Measurements from ENCODE around the gene ATP2A2. TPM values are rescaled to one million over a fixed set of nuclear protein-coding genes. Genes with fewer than 3 reads are reported as not detected.
"Not testable (repeated sequence)": the region's sequence is repeated elsewhere in the genome, so short reads cannot be mapped to it uniquely, and the experiment has no call there.

Gene ATP2A2
- total and polyA plus RNA-seq, 2 experiments from 2014 or later = 47.2 to 225 TPM

DNA sequence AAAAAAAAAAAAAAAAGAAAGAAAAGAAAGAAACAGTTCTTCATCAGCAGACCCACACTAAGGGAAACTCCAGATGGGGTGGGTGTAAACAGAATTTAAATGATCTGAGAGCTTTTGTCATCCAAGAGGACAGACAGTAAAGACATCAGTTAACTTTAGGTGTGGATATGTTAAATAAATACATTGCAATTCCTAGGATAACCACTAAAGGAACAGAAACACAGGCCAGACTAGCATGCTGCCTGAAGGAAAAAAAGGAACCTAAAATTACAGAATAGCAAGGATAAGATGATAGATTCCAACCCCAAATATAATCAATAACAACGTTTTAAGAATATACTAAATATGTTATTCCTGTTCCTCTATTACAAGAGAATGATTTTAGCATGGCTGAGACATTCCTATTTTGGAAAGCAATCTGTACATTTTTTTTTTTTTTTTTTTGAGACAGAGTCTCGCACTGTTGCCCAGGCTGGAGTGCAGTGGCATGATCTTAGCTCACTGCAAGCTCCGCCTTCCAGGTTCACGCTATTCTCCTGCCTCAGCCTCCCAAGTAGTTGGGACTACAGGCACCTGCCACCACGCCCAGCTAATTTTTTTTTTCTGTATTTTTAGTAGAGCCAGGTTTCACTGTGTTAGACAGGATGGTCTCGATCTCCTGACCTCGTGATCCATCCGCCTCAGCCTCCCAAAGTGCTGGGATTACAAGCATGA lies 77.5 kb downstream of the ATP2A2 start:
- peak; percentile 43 for DNase-seq (ENCODE audit: low spot score)
- not testable (repeated sequence) for H3K79me2 ChIP-seq (replicated peaks; ENCODE audit: insufficient read depth); H3K27me3 Mint-ChIP-seq (ENCODE audit: insufficient read depth, low read depth, poor library complexity); H3K9me2 ChIP-seq (ENCODE audit: insufficient read depth); H3K4me2 ChIP-seq; H3F3A ChIP-seq (replicated peaks; ENCODE audit: low read depth); H3K36me3 Mint-ChIP-seq (ENCODE audit: low read depth); H3K27ac Mint-ChIP-seq; H3K27ac ChIP-seq (ENCODE audit: low read depth); H3K9me3 Mint-ChIP-seq; H3K4me1 ChIP-seq (ENCODE audit: insufficient read depth); H3K4me3 ChIP-seq; H3K36me3 ChIP-seq (ENCODE audit: insufficient read depth); H3K27me3 ChIP-seq (ENCODE audit: insufficient read depth); H3K4me1 Mint-ChIP-seq; H4K20me1 ChIP-seq (replicated peaks; ENCODE audit: insufficient read depth); H2AFZ ChIP-seq; H3K4me3 Mint-ChIP-seq
- ATAC-seq = peak; percentile 41
- TF ChIP-seq, protein P1, sequence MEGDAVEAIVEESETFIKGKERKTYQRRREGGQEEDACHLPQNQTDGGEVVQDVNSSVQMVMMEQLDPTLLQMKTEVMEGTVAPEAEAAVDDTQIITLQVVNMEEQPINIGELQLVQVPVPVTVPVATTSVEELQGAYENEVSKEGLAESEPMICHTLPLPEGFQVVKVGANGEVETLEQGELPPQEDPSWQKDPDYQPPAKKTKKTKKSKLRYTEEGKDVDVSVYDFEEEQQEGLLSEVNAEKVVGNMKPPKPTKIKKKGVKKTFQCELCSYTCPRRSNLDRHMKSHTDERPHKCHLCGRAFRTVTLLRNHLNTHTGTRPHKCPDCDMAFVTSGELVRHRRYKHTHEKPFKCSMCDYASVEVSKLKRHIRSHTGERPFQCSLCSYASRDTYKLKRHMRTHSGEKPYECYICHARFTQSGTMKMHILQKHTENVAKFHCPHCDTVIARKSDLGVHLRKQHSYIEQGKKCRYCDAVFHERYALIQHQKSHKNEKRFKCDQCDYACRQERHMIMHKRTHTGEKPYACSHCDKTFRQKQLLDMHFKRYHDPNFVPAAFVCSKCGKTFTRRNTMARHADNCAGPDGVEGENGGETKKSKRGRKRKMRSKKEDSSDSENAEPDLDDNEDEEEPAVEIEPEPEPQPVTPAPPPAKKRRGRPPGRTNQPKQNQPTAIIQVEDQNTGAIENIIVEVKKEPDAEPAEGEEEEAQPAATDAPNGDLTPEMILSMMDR (conservative IDR thresholded peaks at IDR 0.05; ENCODE audit: low read depth in 2 of 2) = peak in 1 of 2 experiments; percentile 32; a peak in 2 of 4 replicates

- no peaks in the 10 kb centered on the region for H3K4me1 Mint-ChIP-seq
- ATAC-seq = no peak
- TF ChIP-seq EZH2phosphoT487 (IDR thresholded peaks at IDR 0.05; ENCODE audit: unreplicated experiment) = no peak
- TF ChIP-seq CREB1 (CRISPR knock-in tag; IDR thresholded peaks at IDR 0.05; ENCODE audit: low read depth) = no peak
- no peak for TF ChIP-seq ZNF331 (CRISPR knock-in tag; IDR thresholded peaks at IDR 0.05; ENCODE audit: low read depth)
- no peak for TF ChIP-seq ZNF114 (CRISPR knock-in tag; IDR thresholded peaks at IDR 0.05)
- no peak for TF ChIP-seq STAT1 (IDR thresholded peaks at IDR 0.05; ENCODE audit: unreplicated experiment)
- TF ChIP-seq POLR2AphosphoS5 (IDR thresholded peaks at IDR 0.05; ENCODE audit: low read depth) = no peak
- TF ChIP-seq, protein P2, sequence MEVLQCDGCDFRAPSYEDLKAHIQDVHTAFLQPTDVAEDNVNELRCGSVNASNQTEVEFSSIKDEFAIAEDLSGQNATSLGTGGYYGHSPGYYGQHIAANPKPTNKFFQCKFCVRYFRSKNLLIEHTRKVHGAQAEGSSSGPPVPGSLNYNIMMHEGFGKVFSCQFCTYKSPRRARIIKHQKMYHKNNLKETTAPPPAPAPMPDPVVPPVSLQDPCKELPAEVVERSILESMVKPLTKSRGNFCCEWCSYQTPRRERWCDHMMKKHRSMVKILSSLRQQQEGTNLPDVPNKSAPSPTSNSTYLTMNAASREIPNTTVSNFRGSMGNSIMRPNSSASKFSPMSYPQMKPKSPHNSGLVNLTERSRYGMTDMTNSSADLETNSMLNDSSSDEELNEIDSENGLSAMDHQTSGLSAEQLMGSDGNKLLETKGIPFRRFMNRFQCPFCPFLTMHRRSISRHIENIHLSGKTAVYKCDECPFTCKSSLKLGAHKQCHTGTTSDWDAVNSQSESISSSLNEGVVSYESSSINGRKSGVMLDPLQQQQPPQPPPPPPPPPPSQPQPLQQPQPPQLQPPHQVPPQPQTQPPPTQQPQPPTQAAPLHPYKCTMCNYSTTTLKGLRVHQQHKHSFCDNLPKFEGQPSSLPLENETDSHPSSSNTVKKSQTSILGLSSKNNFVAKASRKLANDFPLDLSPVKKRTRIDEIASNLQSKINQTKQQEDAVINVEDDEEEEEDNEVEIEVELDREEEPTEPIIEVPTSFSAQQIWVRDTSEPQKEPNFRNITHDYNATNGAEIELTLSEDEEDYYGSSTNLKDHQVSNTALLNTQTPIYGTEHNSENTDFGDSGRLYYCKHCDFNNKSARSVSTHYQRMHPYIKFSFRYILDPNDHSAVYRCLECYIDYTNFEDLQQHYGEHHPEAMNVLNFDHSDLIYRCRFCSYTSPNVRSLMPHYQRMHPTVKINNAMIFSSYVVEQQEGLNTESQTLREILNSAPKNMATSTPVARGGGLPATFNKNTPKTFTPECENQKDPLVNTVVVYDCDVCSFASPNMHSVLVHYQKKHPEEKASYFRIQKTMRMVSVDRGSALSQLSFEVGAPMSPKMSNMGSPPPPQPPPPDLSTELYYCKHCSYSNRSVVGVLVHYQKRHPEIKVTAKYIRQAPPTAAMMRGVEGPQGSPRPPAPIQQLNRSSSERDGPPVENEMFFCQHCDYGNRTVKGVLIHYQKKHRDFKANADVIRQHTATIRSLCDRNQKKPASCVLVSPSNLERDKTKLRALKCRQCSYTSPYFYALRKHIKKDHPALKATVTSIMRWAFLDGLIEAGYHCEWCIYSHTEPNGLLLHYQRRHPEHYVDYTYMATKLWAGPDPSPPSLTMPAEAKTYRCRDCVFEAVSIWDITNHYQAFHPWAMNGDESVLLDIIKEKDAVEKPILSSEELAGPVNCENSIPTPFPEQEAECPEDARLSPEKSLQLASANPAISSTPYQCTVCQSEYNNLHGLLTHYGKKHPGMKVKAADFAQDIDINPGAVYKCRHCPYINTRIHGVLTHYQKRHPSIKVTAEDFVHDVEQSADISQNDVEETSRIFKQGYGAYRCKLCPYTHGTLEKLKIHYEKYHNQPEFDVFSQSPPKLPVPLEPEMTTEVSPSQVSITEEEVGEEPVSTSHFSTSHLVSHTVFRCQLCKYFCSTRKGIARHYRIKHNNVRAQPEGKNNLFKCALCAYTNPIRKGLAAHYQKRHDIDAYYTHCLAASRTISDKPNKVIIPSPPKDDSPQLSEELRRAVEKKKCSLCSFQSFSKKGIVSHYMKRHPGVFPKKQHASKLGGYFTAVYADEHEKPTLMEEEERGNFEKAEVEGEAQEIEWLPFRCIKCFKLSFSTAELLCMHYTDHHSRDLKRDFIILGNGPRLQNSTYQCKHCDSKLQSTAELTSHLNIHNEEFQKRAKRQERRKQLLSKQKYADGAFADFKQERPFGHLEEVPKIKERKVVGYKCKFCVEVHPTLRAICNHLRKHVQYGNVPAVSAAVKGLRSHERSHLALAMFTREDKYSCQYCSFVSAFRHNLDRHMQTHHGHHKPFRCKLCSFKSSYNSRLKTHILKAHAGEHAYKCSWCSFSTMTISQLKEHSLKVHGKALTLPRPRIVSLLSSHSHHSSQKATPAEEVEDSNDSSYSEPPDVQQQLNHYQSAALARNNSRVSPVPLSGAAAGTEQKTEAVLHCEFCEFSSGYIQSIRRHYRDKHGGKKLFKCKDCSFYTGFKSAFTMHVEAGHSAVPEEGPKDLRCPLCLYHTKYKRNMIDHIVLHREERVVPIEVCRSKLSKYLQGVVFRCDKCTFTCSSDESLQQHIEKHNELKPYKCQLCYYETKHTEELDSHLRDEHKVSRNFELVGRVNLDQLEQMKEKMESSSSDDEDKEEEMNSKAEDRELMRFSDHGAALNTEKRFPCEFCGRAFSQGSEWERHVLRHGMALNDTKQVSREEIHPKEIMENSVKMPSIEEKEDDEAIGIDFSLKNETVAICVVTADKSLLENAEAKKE (CRISPR knock-in tag; IDR thresholded peaks at IDR 0.05) = no peak
- no peak for TF ChIP-seq ETS1 (IDR thresholded peaks at IDR 0.05)
- TF ChIP-seq JUNB (IDR thresholded peaks at IDR 0.05; ENCODE audit: unreplicated experiment) = no peak
- TF ChIP-seq, protein P1 (conservative IDR thresholded peaks at IDR 0.05; ENCODE audit: low read depth in 2 of 2) = no peak
Observed at GRCh38 chr12:110361216-110361615, 80.2 kb downstream of the ATP2A2 start.

More at GRCh38 chr12:110361216-110361615, 80.2 kb downstream of the ATP2A2 start:
- Histone ChIP-seq H3K4me2 (no peak overlapping the region), H3K4me3 (no peak overlapping the region), H3K36me3 (ENCODE audit: insufficient read depth) (no peaks in the 10 kb centered on the region), H3K79me2 (replicated peaks; ENCODE audit: insufficient read depth) (no peaks in the 10 kb centered on the region), H2AFZ (no peak overlapping the region), H3K4me1 (ENCODE audit: insufficient read depth) (no peaks in the 10 kb centered on the region), H3K9me2 (ENCODE audit: insufficient read depth) (no peaks in the 10 kb centered on the region), H4K20me1 (replicated peaks; ENCODE audit: insufficient read depth) (no peaks in the 10 kb centered on the region), H3K27me3 (ENCODE audit: insufficient read depth) (no peaks in the 10 kb centered on the region), H3F3A (replicated peaks; ENCODE audit: low read depth) (no peaks in the 10 kb centered on the region), H3K27ac (ENCODE audit: low read depth) (no peak overlapping the region)
- H3K27me3 Mint-ChIP-seq (ENCODE audit: insufficient read depth, low read depth, poor library complexity) = peaks cover 5% of the 10 kb centered on the region
- no peaks in the 10 kb centered on the region; the same call in 2 of the 3 replicates for H3K9me3 Mint-ChIP-seq
- no peak for DNase-seq (ENCODE audit: low spot score)
- H3K4me3 Mint-ChIP-seq = no peak overlapping the region
- H3K27ac Mint-ChIP-seq = no peak overlapping the region
- 0 out of 3 replicates have a peak, but pooled peaks cover 2% of the 10 kb centered on the region for H3K36me3 Mint-ChIP-seq (ENCODE audit: low read depth)
